ENCODE measurements around the gene CNTN2. TPM values are rescaled to one million over a fixed set of nuclear protein-coding genes. Genes with fewer than 3 reads are reported as not detected.

CNTN2 gene
- total and polyA plus RNA-seq, 2 of the 8 experiments (the other 6 are each of a cell fraction or from before 2014, with no cell fraction given) = 1.2 to 3.9 TPM

- no peak overlapping the region for H4K8ac ChIP-seq (ENCODE audit: extremely low read depth, insufficient read depth, low read length)
- no peak overlapping the region for H2AFZ ChIP-seq (ENCODE audit: low read length)
- FAIRE-seq = no peak
- H3K79me1 ChIP-seq (ENCODE audit: low read depth, low read length) = no peaks in the 10 kb centered on the region
- H2BK120ac ChIP-seq (replicated peaks; ENCODE audit: low read depth, low read length) = no peak overlapping the region
- POLR2A ChIA-PET (ENCODE audit: partially characterized antibody) = interaction anchor here (0.8 kb wide), 1 partner anchor 9 kb away, joined by 3 read pairs; no protein-coding TSS in a partner anchor
- H2AK5ac ChIP-seq (ENCODE audit: low read depth, low read length) = no peak overlapping the region
- H4K91ac ChIP-seq (replicated peaks; ENCODE audit: insufficient read length, low read length) = no peak overlapping the region
- no peaks in the 10 kb centered on the region for H3K79me2 ChIP-seq (ENCODE audit: control insufficient read depth in 1 of 2, insufficient read depth in 2 of 2, low read length in 2 of 2)
- 82% methylated on average over 14 of the region's 14 CpGs; no CpG with 5 or more reads in 1 of the 2 experiments for WGBS, 2 experiments (ENCODE audit: extremely low coverage in 1 of 2, insufficient coverage in 1 of 2, insufficient read length in 1 of 2, insufficient replicate concordance in 2 of 2, low coverage in 1 of 2, low lambda C conversion rate in 2 of 2, missing lambda C conversion rate in 1 of 2)
- H2BK20ac ChIP-seq (ENCODE audit: low read length) = no peak overlapping the region
- H3K9me3 ChIP-seq (ENCODE audit: insufficient read depth in 2 of 2, low read depth in 1 of 2, low read length in 1 of 2) = no peaks in the 10 kb centered on the region
- CTCF ChIA-PET (ENCODE audit: partially characterized antibody) = interaction anchor here (0.7 to 38.9 kb wide), 22 partner anchors 9 to 271 kb away, joined by 3 to 1336 read pairs (median 4); no protein-coding TSS in a partner anchor
- no peak overlapping the region for H3K4ac ChIP-seq (replicated peaks; ENCODE audit: insufficient read length, low read depth, low read length)
- H3K9ac ChIP-seq (replicated peaks in 1 of 4; ENCODE audit: extremely low read depth in 1 of 4, low read depth in 3 of 4, low read length in 3 of 4) = no peak overlapping the region
- H4K20me1 ChIP-seq (replicated peaks in 1 of 2; ENCODE audit: control insufficient read depth in 1 of 2, insufficient read depth in 2 of 2, low read length in 2 of 2) = peaks cover 0 to 1% of the 10 kb centered on the region in 2 experiments
- DNase-seq (ENCODE audit: low read depth in 1 of 2, low spot score in 2 of 2) = no peak
- no peak overlapping the region for H3K14ac ChIP-seq (ENCODE audit: insufficient read length)
- no peak overlapping the region for H3K23ac ChIP-seq (ENCODE audit: insufficient read length)
- H4K5ac ChIP-seq (ENCODE audit: insufficient read length, low read depth, low read length) = no peak overlapping the region
- no peak overlapping the region for H2BK15ac ChIP-seq (ENCODE audit: low read length)
- H3K36me3 ChIP-seq (ENCODE audit: control insufficient read depth in 2 of 4, insufficient read depth in 4 of 4, low read length in 3 of 4) = no peaks in the 10 kb centered on the region
- H2BK12ac ChIP-seq (ENCODE audit: low read depth, low read length) = no peak overlapping the region
- no peak overlapping the region for H2BK5ac ChIP-seq (ENCODE audit: low read depth, low read length)
- H3K27ac ChIP-seq (ENCODE audit: low read depth, low read length) = no peak overlapping the region
- H3K4me1 ChIP-seq (replicated peaks in 1 of 4; ENCODE audit: control insufficient read depth in 3 of 4, insufficient read depth in 4 of 4, low read length in 3 of 4) = peaks cover 0 to 4% (median 2%) of the 10 kb centered on the region in 4 experiments; a peak in 4 of 7 replicates
- no peak overlapping the region for H3K18ac ChIP-seq (ENCODE audit: extremely low read depth, low read length)
- no peak overlapping the region for H3K56ac ChIP-seq (replicated peaks; ENCODE audit: insufficient read length, low read depth, low read length)
- H3K23me2 ChIP-seq (ENCODE audit: low read depth, low read length) = no peaks in the 10 kb centered on the region
- H3K4me3 ChIP-seq (ENCODE audit: extremely low read depth in 1 of 4, insufficient read depth in 2 of 4, low read depth in 3 of 4, low read length in 4 of 4) = no peak overlapping the region
- H3K4me2 ChIP-seq (ENCODE audit: insufficient read depth in 1 of 2, low read depth in 2 of 2, low read length in 2 of 2) = no peak overlapping the region
- H3K27me3 ChIP-seq (replicated peaks in 1 of 4; ENCODE audit: control insufficient read depth in 3 of 4, extremely low read depth in 1 of 4, insufficient read depth in 3 of 4, low read length in 3 of 4) = no peaks in the 10 kb centered on the region
- TF ChIP-seq TBP (IDR thresholded peaks at IDR 0.05; ENCODE audit: low read depth, low read length) = no peak
- no peak for TF ChIP-seq BRCA1 (IDR thresholded peaks at IDR 0.05; ENCODE audit: low read depth, low read length)
- TF ChIP-seq CEBPB (IDR thresholded peaks at IDR 0.05; ENCODE audit: low read depth, low read length) = no peak
- TF ChIP-seq NANOG (IDR thresholded peaks at IDR 0.05; ENCODE audit: insufficient read depth, low read depth, low read length, poor library complexity, severe bottlenecking) = no peak
- TF ChIP-seq CTBP2 (IDR thresholded peaks at IDR 0.05; ENCODE audit: borderline replicate concordance, insufficient read depth, insufficient read length, low read length) = no peak
- TF ChIP-seq TAF7 (optimal IDR thresholded peaks at IDR 0.05; ENCODE audit: borderline replicate concordance, low read depth, low read length) = no peak
- TF ChIP-seq RAD21 (IDR thresholded peaks at IDR 0.05 in 1 of 2, conservative IDR thresholded peaks at IDR 0.05 in 1 of 2; ENCODE audit: low read depth in 2 of 2, low read length in 2 of 2) = no peak
- no peak for TF ChIP-seq CBX8 (IDR thresholded peaks at IDR 0.05; ENCODE audit: borderline replicate concordance, low read depth, low read length)
- TF ChIP-seq TAF1 (IDR thresholded peaks at IDR 0.05; ENCODE audit: low read depth, low read length) = no peak
- TF ChIP-seq POLR2AphosphoS5 (IDR thresholded peaks at IDR 0.05; ENCODE audit: low read depth, low read length) = no peak
- TF ChIP-seq RXRA (IDR thresholded peaks at IDR 0.05; ENCODE audit: insufficient read depth, low read depth, low read length) = no peak
- TF ChIP-seq BCL11A (IDR thresholded peaks at IDR 0.05; ENCODE audit: low read depth in 2 of 2, low read length in 2 of 2) = no peak
- no peak for TF ChIP-seq RBBP5 (IDR thresholded peaks at IDR 0.05; ENCODE audit: borderline replicate concordance, low read depth, low read length)
- no peak for TF ChIP-seq FOSL1 (IDR thresholded peaks at IDR 0.05; ENCODE audit: insufficient read depth, low read depth, low read length)
Measured at GRCh38 chr1:205065666-205066065, 22.7 kb downstream of the CNTN2 start.

Measured in H1 (cell line).